ENCODE results near the gene GON4L.
"Not testable (repeated sequence)": the region's sequence is repeated elsewhere in the genome, so short reads cannot be mapped to it uniquely, and the experiment has no call there.

DNA sequence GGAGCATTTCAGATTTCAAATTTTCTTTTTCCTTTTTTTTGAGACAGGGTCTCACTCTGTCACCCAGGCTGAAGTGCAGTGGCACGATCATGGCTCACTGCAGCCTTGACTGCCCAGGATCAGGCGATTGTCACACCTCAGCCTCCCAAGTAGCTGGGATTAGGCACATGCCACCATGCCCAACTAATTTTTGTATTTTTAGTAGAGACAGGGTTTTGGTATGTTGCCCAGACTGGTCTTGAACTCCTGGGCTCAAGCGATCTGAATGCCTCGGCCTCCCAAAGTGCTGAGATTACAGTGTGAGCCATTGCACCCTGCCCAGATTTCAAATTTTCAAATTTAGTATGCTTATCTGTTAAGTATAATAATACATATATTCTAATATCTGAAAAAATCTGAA is 61.4 kb downstream of the GON4L start:
- TF ChIP-seq, protein P1, sequence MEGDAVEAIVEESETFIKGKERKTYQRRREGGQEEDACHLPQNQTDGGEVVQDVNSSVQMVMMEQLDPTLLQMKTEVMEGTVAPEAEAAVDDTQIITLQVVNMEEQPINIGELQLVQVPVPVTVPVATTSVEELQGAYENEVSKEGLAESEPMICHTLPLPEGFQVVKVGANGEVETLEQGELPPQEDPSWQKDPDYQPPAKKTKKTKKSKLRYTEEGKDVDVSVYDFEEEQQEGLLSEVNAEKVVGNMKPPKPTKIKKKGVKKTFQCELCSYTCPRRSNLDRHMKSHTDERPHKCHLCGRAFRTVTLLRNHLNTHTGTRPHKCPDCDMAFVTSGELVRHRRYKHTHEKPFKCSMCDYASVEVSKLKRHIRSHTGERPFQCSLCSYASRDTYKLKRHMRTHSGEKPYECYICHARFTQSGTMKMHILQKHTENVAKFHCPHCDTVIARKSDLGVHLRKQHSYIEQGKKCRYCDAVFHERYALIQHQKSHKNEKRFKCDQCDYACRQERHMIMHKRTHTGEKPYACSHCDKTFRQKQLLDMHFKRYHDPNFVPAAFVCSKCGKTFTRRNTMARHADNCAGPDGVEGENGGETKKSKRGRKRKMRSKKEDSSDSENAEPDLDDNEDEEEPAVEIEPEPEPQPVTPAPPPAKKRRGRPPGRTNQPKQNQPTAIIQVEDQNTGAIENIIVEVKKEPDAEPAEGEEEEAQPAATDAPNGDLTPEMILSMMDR (IDR thresholded peaks at IDR 0.05), result not testable (repeated sequence)
- not testable (repeated sequence) for TF ChIP-seq POLR2A, POLR2AphosphoS5, EP300 (IDR thresholded peaks at IDR 0.05)
